Glomerular visceral epithelial cell (primary cell): ENCODE measurements around the gene ZNF487.
"Not testable (repeated sequence)": the region's sequence is repeated elsewhere in the genome, so short reads cannot be mapped to it uniquely, and the experiment has no call there.

Experiments
- DNase-seq: peaks from one replicate; pipeline ENCODE4 v3.0.0-alpha.2; 2016; ENCODE audit errors: extremely low spot score

ZNF487 gene

GRCh38 chr10:43437141-43437870 lies 395 bp downstream of the ZNF487 start:
- no peak for DNase-seq

GRCh38 chr10:43440463-43441134 lies 3.7 kb downstream of the ZNF487 start:
- DNase-seq: no peak

GRCh38 chr10:43444323-43444722 lies 7.4 kb downstream of the ZNF487 start:
- no peak for DNase-seq

DNA sequence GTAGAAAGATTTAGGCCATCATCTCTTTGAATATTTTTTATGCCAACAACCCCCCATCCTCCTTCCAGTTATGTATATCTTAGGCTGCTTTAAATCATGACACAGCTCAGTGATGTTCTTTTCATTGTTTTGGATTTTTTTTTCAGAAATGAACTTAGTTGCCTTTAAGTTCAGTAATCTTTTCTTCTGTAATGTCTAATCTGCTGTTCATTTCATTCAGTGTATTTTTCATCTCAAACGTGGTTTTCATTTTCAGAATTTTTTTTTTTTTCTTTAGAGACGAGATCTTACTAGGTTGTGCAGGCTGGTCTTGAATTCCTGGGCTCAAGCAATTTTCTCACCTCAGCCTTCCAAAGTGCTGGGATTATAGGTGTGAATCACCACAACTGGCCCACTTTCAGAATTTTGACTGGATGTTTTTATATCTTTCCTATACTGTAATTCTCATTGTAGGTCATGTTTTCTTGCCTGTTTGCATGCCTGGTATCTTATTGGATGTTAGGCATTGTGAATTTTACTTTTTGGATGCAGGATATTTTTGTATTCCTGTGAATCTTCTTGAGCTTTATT lies 8.1 kb downstream of the ZNF487 start:
- DNase-seq: no peak

DNA sequence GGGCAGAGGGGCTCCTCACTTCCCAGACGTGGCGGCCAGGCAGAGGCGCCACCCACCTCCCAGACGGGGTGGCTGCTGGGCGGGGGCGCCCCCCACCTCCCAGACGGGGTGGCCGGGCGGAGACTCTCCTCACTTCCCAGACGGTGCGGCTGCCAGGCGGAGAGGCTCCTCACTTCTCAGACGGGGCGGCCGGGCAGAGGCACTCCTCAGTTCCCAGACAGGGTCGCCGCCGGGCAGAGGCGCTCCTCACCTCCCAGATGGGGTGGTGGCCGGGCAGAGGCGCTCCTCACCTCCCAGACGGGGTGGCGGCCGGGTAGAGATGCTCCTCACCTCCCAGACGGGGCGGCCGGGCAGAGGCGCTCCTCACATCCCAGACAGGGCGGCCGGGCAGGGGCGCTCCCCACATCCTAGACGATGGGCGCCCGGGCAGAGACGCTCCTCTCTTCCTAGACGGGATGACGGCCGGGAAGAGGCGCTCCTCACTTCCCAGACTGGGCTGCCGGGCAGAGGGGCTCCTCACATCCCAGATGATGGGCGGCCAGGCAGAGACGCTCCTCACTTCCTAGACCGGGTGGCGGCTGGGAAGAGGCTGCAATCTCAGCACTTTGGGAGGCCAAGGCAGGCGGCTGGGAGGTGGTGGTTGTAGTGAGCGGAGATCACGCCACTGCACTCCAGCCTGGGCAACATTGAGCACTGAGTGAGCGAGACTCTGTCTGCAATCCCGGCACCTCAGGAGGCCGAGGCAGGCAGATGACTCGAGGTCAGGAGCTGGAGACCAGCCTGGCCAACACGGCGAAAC lies 9.5 kb downstream of the ZNF487 start:
- not testable (repeated sequence) for DNase-seq

DNA sequence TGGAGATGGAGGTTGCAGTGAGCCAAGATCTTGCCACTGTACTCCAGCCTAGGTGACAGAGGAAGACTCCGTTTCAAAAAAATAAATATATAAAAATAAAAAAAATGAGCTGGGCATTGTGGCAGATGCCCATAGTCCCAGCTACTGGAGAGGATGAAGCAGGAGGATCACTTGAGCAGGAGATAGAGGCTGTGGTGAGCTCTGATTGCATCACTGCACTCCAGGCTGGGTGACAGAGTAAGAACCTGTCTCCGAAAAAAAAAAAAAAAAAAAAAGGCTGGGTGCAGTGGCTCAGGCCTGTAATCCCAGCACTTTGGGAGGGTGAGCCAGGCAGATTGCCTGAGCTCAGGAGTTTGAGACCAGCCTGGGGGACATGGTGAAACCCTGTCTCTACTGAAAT lies 11.8 kb downstream of the ZNF487 start:
- no peak for DNase-seq

DNA sequence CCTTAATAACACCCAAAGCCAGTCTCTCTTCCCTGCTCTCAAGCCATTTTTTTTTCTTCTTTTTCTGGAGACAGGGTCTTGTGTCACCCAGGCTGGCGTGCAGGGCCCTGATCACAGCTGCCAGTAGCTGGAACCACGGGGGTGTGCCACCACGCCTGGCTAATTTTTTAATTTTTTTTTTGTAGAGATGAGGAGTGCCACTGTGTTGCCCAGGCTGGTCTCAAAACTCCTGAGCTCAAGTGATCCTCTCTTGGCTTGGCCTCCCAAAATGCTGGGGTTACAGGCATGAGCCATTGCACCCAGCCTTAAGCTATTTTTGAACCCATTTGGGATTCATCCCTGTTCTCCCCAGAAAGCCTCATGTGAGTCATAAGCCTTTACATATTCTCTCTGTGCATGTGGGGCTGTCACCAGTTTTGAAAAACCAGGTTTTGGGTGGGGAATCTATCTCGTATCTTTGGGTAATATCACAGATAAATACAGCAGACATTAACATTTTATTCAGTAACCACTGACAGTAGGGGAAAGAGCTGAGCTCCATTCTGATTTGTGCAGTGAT lies 15.5 kb downstream of the ZNF487 start:
- no peak for DNase-seq

GRCh38 chr10:43453266-43453831 lies 16.4 kb downstream of the ZNF487 start:
- DNase-seq: no peak

GRCh38 chr10:43454025-43454424 lies 17.1 kb downstream of the ZNF487 start:
- DNase-seq: not testable (repeated sequence)

GRCh38 chr10:43456561-43456960 lies 19.6 kb downstream of the ZNF487 start:
- DNase-seq: not testable (repeated sequence)

- DNase-seq: no peak
These were observed 21.3 kb downstream of the ZNF487 start for GRCh38 chr10:43458227-43458626.

- peak; percentile 71 for DNase-seq
These were observed 25.0 kb downstream of the ZNF487 start for GRCh38 chr10:43461950-43462349.

- not testable (repeated sequence) for DNase-seq
These were observed 28.3 kb downstream of the ZNF487 start for GRCh38 chr10:43465086-43465735.

- not testable (repeated sequence) for DNase-seq
These were observed 28.8 kb downstream of the ZNF487 start for GRCh38 chr10:43465736-43466120.

DNA sequence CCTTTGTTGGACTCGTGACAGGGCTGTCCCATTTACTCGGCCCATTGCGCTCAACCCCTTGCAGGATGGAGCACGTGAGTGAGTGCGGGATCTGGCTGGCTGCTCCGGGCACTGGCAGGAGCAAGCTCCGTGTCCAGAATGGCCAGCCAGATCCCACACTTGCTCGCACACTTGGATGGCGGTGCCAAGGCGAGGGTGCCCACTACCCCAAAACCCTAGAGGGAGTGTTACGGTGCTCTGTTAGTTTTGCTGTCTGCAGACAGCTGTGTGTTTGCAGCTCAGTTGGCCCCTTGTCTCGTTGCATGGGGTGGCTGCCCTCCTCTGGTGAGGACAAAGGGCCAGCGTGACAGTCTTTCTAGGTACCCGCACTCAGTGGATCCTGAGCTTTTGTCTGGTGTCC lies 34.2 kb downstream of the ZNF487 start:
- DNase-seq: no peak

DNA sequence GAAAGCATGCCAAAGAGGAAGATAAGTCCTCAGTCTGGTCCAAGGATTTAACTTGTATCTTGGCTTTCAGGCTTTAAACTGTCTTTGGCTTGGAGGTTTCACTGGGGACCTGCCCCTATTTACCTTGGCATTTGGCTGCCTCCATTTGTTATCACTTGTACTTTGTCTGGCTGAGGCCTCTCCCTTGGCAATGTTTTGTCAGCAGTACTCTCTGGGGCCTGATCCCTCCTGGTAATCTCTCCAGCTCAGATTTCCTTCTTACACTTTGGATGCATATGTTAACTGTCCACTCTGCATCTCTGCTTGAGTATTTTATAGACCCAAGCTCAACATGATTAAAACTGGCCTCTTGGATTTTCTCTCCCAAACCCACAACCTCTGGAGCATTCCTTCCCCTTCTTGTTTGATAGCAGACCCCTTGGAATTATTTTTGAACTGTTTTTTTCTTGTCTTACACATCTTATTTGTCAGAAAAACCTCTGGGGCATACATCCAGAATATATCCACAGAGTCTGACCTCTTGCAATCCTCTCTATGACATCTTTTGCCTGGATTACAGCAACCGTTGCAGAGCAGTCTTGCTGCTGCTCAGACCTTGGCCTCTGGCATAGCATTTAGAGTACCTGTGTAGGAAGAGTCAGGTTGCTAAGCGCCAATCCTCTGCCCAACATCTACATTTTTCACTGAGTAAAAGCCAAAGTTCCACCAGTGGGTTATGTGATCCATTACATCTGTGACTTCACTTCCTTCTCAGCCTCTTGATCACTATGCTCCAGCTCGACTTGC lies 35.2 kb downstream of the ZNF487 start:
- no peak for DNase-seq

GRCh38 chr10:43479275-43479674 lies 42.4 kb downstream of the ZNF487 start:
- DNase-seq: no peak

GRCh38 chr10:43482319-43483078 lies 45.6 kb downstream of the ZNF487 start:
- DNase-seq: no peak

DNA sequence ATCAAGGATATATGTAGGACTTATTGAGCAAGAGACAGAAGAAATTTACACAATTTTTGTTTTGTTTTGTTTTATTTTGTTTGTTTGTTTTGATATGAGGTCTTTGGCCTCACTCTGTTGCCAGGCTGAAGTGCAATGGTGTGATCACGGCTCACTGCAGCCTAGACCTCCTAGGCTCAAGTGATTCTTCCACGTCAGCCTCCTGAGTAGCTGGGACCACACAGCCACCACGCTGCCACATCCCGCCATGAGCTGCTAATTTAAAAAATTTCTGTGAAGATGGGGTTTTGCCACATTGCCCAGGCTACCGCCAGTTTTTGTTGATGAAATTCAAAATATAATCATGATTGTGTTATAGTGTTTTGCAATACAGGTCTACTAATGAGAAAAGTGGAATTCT lies 54.9 kb downstream of the ZNF487 start:
- DNase-seq: no peak

GRCh38 chr10:43502931-43503330 lies 66.0 kb downstream of the ZNF487 start:
- no peak for DNase-seq
